EH (cell line): ENCODE measurements around the gene NDUFS8.
A peak's percentile ranks its signal among the peaks of the same experiment; 100 is the strongest.
"Not testable (repeated sequence)": the region's sequence is repeated elsewhere in the genome, so short reads cannot be mapped to it uniquely, and the experiment has no call there.

Experiments used
- DNase-seq: peaks from one replicate; pipeline ENCODE4 v3.0.0-alpha.2; 2015; ENCODE audit warnings: low read depth

The NDUFS8 gene

DNA sequence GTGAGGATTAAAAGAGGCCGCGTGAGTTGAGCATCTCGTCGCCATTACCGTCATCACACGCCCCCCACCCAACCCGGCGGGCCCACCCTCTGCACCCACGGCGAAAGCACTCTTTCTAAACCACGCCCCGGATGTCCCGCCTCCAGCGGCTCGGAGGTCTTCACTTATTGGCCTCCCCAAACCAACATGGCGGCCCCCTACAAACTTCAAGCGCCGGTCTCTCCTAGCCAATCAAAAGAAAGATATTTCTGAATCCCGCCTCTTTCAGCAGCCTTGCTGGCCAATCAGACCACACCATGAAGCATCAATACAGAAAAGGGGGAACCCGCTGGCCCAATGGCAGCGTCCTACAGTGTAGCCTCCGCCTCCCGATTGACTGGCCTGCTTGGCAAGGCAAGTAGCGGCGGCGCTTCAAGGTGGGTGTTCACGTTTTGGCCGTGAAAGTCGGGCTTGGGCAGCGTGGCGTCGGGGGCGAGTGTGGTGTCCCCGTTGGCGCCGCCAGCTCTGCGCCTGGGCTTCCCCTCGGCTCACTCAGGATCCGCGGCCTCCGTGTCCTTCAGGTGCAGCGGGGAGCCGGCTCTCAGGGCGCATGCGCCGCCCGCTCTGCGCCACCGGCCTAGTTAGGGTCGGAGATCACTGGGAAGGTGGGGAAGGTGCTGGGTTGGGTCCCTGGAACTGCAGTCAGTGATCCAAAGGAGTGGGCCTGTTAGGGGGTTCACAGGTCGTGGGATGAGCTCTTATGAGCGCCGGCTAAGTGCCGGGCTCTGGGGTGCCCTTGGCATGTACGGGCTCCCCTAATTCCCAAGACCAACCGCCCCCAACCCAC lies at the start of gene NDUFS8:
Gene NDUFS8, plus strand, starts transcription at position 364 of the 826 bp plus-strand sequence. CDS start 1,471 bp downstream, outside the sequence.
- DNase-seq = peak; percentile 100

DNA sequence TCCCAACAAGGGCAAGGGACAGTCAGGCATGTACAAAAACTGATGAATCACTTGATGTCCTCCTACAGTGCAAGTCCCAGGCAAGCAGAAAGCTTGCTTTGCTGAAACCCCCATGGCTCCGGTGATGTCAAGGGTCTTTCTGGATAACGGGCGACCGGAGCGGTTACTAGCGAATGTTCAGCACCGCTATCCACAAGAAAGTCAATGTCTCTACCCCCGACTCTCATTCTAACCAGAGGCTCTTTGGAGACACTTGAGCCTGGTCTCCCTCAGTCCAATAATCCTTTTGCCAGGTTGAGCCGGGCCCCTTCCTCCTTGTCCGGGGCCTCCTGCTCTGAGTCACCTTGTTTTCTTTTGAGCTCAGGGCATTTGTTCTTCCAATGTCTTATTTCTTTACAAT lies 49.3 kb upstream of the NDUFS8 start:
- not testable (repeated sequence) for DNase-seq

DNA sequence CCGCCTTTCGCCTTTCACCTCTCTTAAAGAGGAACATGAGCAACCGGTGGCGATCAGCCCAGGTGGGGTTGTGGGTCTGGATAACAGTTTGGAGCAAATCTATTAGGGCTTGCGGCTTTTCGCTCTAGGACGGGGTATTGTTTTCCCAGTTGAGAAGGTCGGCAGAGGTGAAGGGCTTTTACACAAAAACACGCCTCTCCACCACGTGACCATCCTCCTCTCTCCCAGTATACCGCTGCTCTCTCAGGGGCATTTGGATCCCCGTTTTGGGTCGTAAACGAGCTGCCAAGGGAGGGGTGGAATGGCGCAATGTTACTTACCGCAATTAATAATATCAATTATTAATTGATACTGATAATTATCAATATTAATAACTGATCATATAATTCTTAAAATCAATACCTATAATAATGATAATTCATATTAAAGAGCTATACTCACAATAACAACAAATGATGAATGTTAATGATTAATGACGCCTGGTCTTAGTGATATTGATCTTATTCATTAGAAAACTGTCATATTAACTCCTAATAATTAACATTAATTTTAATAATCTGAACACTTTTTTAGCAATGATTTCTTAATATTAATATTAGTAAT lies 48.1 kb upstream of the NDUFS8 start:
- not testable (repeated sequence) for DNase-seq

DNA sequence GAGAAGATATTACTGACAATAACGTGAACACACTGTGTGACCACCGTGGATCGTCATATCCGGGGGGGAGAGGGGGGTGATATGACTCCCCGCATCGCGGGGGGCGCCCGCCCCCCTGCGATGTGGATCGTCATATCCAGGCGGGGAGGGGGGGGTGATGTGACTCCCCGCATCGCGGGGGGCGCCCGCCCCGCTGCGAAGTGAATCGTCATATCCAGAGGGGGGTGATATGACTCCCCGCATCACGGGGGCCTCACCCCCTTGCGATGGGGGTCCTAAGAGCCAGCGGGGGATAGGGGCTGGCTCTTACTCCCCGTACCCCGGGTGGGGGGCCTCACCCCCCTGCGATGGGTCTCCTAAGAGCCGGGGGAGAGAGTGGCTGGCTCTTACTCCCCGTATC lies 46.5 kb upstream of the NDUFS8 start:
- DNase-seq = no peak

DNA sequence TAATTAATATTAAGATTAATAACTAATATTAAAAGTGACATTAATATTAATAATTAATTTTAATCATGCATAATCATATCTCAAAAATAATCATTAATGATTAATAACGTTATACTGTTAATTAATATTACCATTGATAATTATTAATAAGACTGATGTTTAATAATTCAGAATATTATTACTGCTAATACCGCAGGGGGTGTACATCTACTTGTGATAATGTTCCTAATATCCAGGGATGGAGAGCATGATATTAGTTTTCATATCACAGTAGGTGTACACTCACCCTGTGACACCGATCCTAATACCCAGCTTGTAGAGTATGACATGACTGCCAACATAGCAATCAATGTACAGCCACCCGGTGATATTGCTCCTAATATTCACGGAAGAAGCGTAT lies 45.2 kb upstream of the NDUFS8 start:
- DNase-seq = not testable (repeated sequence)

DNA sequence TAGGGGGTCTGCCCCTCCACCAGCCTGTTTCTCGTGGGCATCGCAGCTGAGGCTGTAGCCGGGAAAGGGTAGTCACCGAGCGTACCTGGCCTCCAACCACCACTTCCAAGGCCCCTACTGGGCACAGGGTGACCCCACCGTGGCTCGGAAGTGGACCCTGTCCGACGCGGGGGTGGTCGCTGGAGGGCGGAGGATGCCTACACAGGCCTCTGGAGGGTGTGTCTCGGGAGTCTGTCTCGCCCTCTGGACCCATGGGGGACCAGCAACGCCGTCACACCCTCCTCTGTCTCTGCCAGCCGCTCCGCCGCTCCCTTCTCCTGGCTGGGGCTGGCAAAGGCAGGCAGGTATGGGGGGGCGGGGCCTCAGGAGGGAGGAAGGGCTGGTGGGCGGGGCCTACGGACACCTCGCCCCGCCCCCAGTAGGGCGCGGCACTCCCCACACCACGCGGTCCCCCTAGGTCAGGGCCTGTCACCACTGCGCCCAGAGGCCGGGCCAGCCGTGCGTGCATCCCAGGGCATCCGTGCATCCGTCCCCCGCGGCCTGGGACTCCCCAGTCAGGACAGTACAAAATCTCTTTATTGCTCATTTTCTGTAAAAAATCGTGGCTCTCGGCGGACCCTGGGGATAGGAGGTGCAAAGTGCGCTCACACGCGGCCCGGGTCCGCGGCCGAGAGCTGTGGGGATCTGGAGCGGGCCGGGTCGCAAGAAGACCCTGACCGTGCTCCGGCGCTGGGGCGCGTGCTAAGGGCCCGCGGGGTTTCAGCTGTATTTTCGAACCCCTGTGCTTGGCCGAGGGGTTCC lies 39.7 kb upstream of the NDUFS8 start:
- not testable (repeated sequence) for DNase-seq

DNA sequence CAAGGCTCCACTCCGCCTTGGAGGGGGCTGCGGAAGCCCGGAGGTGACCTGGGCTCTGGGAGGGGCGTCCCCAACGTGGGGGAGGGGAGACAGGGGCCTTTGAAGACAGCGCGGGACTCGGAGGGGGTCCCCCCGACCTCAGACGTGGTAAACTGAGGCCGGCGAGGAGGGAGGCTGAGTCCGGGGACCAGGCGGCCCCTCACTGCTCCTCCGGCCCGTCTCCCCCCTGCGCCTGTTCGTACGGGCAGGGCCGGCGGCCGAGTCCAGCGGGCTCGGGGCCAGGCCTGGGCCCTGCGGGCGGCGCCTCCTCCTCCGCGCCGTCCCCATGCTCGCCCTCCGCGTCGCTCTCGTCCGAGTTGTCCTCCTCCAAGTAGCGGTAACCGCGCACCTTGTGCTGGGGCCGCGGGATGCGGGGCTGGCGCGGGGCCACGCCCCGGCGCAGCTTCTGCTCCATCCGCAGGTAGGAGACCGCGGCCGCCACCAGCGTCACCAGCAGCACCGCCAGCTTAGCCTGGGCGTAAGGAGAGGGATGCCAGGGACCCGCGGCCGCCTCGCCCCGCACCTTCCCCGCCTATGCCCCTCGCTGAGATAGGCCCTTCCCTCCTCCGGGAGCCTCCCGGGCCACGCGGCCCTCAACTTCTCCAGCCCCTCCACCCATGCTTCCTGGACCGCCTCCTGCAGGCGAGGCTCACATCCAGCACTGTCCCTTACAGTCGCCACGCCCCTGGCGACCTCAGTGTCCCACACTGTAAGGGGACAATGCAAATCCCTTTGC lies 38.9 kb upstream of the NDUFS8 start:
- DNase-seq = not testable (repeated sequence)

DNA sequence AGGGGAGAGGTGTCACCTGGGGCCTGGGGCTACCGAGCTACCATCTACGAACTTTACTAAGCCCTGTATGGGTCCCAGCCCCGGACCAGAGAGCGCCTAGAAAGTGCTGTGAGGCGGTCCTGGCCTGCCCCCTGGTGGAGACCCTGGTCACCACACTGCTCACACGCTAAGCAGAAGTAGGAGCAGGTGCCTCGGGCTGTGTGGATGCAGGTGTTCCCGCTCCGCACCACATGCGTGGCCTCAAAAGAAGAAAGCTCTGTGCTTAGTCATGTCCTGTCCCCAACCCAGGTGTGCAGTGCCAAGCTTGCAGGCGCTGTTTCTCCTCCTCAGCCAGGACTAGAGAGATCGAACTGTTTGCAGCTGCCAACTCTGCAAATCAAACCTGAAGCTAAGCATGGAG lies 36.7 kb upstream of the NDUFS8 start:
- DNase-seq = not testable (repeated sequence)

DNA sequence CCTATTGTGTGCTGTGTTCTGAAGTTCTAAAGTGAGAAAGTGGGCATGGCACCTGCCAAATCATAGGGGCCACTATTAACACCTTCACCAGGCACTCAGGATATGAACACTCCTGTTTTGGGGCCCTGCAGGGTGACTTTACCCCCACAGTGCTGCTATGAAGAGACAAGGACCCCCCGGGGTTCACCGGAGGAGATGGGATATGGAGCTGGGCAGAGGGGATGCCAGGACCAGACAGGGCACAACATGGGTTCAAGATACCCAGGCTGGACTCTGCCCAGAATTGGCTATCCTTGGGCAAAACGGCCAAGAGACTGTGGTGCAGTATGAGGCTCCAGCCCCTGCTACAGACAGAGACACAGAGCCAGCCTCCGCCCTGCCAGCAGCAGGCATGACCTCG lies 36.1 kb upstream of the NDUFS8 start:
- DNase-seq = not testable (repeated sequence)

DNA sequence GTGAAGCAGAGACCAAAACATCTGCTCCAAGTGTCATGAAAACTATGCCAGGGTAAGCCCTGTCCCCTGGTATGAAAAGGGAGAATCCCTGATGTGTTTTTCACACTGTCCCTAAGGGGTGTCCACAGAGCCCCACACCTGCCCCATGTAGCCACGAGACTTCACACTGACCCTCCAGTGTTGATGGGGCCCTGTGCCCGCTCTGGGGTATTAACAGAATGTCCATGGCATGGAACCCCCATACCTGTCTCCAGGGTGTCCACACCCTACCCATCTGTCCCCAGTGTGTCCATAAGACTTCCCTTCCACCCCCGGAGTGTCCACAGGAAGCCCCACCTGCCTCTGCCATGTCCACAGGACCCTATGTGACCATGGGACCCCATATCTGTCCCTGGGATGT lies 35.4 kb upstream of the NDUFS8 start:
- DNase-seq = not testable (repeated sequence)

DNA sequence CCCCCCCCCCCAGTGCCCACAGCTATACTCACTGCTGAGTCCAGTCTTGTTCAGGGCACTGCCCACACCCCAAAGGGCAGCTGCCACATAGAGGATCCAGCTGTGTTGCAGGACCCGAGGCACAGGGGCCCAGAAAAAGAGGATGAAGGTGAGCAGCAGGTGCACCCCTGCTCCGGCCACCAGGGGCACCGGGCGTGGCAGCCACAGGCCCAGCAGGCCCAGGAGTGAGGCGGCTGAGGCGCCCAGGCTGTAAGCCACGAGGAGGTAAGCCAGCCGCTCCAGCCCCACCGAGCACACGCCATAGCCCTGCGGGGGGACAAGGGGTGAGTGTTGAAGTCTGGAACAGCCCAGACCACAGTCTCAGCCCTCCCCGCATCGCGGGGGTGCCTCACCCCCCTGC lies 34.9 kb upstream of the NDUFS8 start:
- not testable (repeated sequence) for DNase-seq

DNA sequence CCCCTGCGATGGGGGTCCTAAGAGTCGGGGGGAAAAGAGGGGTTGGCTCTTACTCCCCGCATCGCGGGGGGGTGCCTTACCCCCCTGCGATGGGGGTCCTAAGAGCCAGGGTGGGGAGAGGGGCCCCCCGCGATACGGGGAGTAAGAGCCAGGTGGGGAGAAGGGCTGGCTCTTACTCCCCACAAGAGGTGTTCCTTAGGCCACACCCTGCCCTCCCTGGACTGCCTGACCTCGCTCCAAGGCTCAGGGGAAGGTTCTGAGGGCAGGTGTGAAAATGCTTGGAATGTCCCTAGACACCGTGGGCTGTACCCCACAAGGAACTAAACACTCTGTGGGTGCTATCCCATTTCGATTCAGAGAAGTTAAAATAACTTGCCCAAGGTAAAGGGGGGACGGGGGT lies 34.4 kb upstream of the NDUFS8 start:
- no peak for DNase-seq

DNA sequence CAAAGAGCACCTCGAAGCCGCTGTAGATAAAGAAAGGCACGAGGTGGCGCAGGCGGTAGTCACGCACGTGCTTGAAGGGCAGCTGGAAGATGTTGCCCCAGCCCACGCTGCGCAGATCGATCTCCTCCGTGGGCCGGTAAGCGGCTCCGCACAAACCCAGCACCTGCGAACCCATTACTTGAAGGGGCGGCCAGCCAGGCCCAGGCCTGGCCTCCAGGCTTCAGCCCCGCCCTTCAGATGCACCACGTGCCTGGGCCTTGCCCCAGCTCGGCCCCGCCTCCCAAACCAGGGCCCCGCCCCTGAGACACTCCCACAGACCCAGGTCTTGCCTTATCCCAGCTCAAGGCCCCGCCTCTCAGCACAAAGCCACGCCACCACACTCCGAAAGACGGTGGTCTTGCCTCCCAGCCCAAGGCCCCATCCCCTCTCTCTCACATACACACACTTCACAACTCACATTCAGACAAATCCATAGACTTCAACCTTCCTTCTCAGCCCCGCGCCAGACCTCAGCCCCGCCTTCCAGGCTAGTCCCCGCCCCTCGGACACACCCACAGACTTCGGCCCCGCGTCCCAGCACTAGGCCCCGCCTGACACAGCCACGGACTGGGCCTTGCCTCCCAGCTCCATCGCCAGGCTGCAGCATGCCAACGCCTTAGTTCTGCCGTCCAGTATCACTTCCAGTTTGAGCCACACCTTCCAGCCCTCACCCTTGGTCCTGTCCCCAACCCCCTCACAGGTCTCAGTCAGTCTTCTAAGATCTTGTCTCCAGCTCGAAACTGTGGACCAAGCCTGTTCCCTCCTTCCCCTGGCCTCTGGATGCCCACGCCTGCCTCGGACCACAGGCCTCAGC lies 33.6 kb upstream of the NDUFS8 start:
- DNase-seq = peak; percentile 63

DNA sequence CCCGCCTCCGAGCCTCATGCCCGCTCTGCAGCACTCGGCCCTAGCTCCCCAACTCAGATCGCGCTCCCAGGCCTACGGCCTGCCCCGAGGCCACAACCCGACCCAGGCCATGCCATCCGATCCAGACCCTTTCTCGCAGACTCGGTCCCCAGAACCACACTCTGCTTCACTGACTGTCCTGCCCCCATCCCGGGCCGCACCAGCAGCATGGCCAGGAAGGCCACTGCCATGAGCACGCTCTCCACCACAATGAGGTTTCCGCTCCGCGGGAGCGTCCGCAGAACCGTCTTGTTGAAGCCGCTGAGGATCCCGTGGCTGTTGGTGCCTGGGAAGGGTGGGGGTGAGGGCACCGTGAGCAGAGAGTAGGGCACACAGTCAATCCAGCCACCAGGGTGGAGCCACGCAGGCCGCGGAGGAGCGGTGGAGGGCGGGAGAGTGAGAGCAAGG lies 33.0 kb upstream of the NDUFS8 start:
- DNase-seq = no peak

DNA sequence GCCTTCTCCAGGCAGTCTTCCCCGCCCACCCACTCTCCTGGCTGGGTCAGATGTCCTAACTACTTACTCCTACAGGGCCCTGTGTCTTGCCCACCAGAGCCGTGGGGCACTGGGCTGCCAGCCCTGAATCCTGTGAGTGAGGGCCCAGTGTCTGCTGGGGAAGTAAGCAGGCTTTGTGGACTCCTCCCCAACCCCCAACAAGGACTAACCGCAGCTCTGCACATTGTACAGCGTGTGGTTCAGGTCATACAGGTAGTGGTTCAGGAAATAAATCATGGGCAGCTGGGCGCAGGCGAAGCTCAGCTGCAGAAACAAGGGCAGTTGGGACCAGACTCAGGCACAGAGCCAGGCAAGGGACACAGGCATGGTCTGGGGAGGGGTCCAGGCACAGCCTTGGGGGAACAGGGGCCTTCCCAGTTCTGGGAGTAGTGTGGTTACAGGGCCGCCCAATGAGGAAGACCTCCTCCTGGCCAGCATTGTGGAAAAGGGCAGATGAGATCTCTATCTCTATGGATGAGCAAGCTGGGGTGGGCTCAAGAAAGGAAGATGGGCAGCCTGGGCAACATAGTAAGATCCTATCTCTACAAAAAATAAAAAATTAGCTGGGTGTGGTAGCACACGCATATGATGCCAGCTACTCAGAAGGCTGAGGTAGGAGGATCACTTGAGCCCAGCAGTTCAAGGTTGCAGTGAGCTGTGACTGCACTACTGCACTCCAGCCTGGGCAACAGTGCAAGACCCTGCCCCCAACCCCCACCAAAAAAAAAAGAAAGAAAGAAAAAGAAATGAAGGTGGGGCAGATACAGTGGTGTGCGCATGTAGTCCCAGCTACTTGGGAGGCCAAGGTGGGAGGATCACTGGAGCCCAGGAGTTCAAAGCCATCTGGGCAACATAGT lies 32.1 kb upstream of the NDUFS8 start:
- DNase-seq = no peak

DNA sequence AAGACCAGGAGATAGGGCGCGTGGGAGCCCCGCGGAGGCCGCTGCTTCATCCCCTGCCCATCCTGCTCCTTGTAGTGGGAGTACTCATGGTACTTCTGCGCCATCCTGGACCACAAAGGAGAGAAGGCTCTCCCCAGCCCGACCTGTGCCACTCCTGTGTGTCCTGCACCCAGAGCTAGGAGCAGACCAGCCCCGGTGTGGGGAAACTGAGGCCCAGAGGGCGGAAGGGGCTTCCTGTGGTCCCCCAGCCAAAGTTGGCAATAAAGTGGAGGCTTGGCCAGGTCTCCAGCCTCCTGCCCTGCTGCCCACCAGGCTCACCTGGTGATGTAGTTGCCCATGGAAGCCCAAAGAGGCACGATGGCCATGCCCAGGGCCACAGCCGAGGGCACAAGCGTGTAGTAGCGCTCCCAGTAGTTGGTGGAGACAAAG lies 31.3 kb upstream of the NDUFS8 start:
- no peak for DNase-seq

DNA sequence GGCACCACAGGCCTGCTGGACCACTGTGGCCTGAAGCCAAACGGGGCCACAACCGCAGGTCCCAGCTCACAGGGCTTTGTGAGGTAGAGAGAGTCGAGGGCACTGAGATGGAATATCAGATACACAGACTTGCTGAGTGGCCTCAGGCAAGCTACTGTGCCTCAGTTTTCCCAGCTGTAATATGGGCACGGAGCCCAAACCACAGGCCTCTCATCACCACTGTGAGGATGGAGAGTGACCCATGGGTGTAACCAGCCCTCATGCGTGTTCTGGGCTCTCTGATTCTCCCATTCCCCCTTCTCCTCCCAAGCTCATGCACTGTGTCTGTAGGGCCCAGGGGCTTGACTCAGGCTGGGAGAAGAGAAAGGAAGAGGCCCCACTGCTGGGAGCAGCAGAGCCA lies 30.8 kb upstream of the NDUFS8 start:
- DNase-seq = no peak

DNA sequence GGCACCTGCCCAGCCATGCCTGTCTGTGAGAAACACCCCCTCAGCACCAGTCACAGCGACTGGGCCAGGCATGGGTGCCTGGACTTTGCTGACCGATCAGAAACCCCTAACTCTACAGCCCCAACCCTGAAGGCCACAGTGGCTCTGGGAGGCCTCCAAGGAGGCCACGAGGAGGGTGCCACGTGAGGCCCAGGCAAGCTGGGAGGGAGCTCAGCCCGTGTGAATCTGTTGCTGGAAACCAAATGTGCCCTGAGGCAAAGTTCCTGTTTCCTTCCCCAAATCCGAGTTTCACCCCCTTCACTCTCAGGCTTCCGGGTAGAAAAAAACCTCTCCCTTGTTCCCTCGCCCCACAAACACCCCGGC lies 27.9 kb upstream of the NDUFS8 start:
- peak; percentile 39 for DNase-seq

DNA sequence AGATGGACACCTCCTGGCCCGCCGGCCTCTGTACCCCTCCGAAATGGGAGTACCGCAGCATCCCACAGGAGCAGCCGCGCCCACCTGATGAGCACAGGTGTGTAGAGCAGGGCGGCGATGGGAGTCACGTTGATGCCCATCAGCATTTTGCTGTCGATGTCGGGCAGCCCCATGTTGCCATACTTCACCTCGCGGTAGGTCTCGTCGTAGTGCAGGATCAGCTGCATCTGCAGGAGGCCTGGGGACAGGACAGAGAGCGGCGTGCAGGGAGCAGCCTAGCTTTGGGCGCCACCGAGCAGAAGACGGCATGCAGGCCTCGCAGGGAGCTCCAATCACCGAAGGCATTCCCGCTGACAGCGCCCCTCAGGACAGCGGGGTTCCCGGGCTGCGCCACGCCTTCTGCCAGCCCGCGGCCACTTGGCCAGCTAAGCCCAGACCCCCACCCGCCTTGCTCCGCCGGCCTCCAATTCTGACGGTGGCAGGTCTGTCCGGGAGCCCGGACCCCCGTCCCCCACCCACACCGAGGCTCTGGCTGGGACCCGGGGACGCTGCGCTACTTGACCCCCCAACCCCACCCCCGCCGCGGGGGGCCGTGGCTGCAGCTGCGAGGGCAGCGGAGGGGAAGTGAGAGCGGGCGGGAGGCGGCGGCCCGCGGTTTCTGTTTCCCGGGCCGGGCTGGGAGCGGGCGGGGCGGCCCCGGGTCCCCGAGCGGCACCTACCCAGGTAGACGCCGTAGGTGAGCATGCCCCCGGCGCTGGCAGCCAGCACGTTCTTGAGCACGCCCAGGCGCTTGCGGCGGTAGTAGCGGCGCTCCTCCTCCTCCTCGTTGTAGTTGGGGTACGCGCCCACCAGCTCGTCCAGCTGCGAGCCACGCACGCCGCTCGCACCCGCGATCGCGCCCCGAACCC lies 27.3 kb upstream of the NDUFS8 start:
- DNase-seq = peak; percentile 33
